ENCODE data around the gene C16orf90.

The C16orf90 gene

GRCh38 chr16:3514621-3515020 lies 19.3 kb upstream of the C16orf90 start:
- intact Hi-C loops (cut with DNase I; ENCODE audit: low total_unique reads), result no loop called here
- peaks cover 59 to 96% (median 77%) of the 10 kb centered on the region in 3 donors for H3K36me3 ChIP-seq
- no peak for TF ChIP-seq CTCF (IDR thresholded peaks at IDR 0.05)
- no peaks in the 10 kb centered on the region for H3K9me3 ChIP-seq
- no peaks in the 10 kb centered on the region for H3K27me3 ChIP-seq
- H3K4me3 ChIP-seq, result no peak overlapping the region
- no peaks in the 10 kb centered on the region for H3K4me1 ChIP-seq
- H3K27ac ChIP-seq, result no peak overlapping the region
- DNase-seq, result no peak

- no peaks in the 10 kb centered on the region for H3K9me3 ChIP-seq
- TF ChIP-seq CTCF (IDR thresholded peaks at IDR 0.05), result no peak
- intact Hi-C loops (cut with DNase I; ENCODE audit: low total_unique reads), result no loop called here
- no peaks in the 10 kb centered on the region for H3K27me3 ChIP-seq
- H3K4me3 ChIP-seq, result no peak overlapping the region
- no peaks in the 10 kb centered on the region for H3K4me1 ChIP-seq
- peak in 1 of 2 donors; percentile 37 for DNase-seq
- no peak overlapping the region for H3K27ac ChIP-seq
- H3K36me3 ChIP-seq, result peaks cover 65 to 96% (median 78%) of the 10 kb centered on the region in 3 donors
Observed at GRCh38 chr16:3513892-3514583, 18.7 kb upstream of the C16orf90 start.

GRCh38 chr16:3511286-3512180 lies 16.2 kb upstream of the C16orf90 start:
- Histone ChIP-seq H3K4me1 (no peaks in the 10 kb centered on the region), H3K9me3 (no peaks in the 10 kb centered on the region), H3K27ac (no peak overlapping the region), H3K27me3 (no peaks in the 10 kb centered on the region), H3K4me3 (no peak overlapping the region), H3K36me3 (peaks cover 79 to 94% (median 81%) of the 10 kb centered on the region in 3 donors)
- peak in 1 of 2 donors; percentile 34 for DNase-seq
- no peak for TF ChIP-seq CTCF (IDR thresholded peaks at IDR 0.05)
- intact Hi-C loops (cut with DNase I; ENCODE audit: low total_unique reads), result no loop called here

DNA sequence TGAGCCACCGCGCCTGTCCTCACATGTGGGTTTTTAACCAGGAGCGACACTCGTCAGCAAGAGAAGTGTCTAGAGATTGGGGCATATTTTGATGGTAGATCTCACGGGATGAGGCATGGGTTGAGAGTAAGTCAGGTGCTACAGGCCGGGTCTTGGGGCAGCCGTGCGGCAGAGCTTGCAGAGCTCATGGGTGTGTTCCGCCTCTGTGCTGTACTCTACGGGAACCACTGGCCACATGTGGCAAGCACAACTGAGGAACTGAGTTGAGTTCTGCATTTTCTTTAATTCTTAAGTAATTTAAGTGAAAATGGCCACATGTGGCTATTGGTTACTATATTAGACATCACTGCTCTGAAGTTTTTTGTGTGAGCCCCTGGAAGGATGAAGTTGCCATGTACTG lies 15.1 kb upstream of the C16orf90 start:
- H3K36me3 ChIP-seq, result peaks cover 73 to 96% (median 77%) of the 10 kb centered on the region in 3 donors
- peak in 1 of 2 donors; percentile 12 for DNase-seq
- intact Hi-C loops (cut with DNase I; ENCODE audit: low total_unique reads), result no loop called here
- no peaks in the 10 kb centered on the region for H3K4me1 ChIP-seq
- no peak overlapping the region for H3K4me3 ChIP-seq
- no peaks in the 10 kb centered on the region for H3K27me3 ChIP-seq
- no peak overlapping the region for H3K27ac ChIP-seq
- no peak for TF ChIP-seq CTCF (IDR thresholded peaks at IDR 0.05)
- H3K9me3 ChIP-seq, result no peaks in the 10 kb centered on the region

GRCh38 chr16:3509470-3509928 lies 14.2 kb upstream of the C16orf90 start:
- TF ChIP-seq CTCF (IDR thresholded peaks at IDR 0.05), result no peak
- H3K4me1 ChIP-seq, result no peaks in the 10 kb centered on the region
- no peak overlapping the region for H3K4me3 ChIP-seq
- H3K27ac ChIP-seq, result no peak overlapping the region
- peaks cover 71 to 97% (median 78%) of the 10 kb centered on the region in 3 donors for H3K36me3 ChIP-seq
- intact Hi-C loops (cut with DNase I; ENCODE audit: low total_unique reads), result loop anchor here (10.0 kb wide), 1 partner anchor 355 kb away; no protein-coding TSS in a partner anchor
- no peaks in the 10 kb centered on the region for H3K27me3 ChIP-seq
- H3K9me3 ChIP-seq, result no peaks in the 10 kb centered on the region
- peak in 1 of 2 donors; percentile 39 for DNase-seq
